DOHH2 (cell line): ENCODE results near the gene RAB43.

Experiments used
- EZH2phosphoT487 ChIP-seq: fragments of 200-600 bp; sonication (generic); IDR thresholded peaks from 2 replicates; pipeline ENCODE4 v1.6.1; 2017; ENCODE audit warnings: borderline replicate concordance, mild to moderate bottlenecking, antibody characterized with exemption, low read length, moderate library complexity, mixed read lengths
- TF ChIP-seq, protein P1 (sequence below): fragments of 200-600 bp; sonication (generic); IDR thresholded peaks from one replicate; pipeline ENCODE4 v1.5.1; 2014; ENCODE audit warnings: antibody characterized with exemption, mild to moderate bottlenecking, low read depth, low read length; ENCODE audit not compliant: poor library complexity, severe bottlenecking

GRCh38 chr3:129105862-129106261 is 15.7 kb downstream of the RAB43 start:
- TF ChIP-seq, protein P1, sequence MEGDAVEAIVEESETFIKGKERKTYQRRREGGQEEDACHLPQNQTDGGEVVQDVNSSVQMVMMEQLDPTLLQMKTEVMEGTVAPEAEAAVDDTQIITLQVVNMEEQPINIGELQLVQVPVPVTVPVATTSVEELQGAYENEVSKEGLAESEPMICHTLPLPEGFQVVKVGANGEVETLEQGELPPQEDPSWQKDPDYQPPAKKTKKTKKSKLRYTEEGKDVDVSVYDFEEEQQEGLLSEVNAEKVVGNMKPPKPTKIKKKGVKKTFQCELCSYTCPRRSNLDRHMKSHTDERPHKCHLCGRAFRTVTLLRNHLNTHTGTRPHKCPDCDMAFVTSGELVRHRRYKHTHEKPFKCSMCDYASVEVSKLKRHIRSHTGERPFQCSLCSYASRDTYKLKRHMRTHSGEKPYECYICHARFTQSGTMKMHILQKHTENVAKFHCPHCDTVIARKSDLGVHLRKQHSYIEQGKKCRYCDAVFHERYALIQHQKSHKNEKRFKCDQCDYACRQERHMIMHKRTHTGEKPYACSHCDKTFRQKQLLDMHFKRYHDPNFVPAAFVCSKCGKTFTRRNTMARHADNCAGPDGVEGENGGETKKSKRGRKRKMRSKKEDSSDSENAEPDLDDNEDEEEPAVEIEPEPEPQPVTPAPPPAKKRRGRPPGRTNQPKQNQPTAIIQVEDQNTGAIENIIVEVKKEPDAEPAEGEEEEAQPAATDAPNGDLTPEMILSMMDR: no peak
- no peak for TF ChIP-seq EZH2phosphoT487
